GM21515 (cell line): ENCODE results near the gene AOC1.
"Not testable (repeated sequence)": the region's sequence is repeated elsewhere in the genome, so short reads cannot be mapped to it uniquely, and the experiment has no call there.

Experiments
- ATAC-seq: cut with Tn5 transposase; IDR thresholded peaks from one replicate; pipeline ENCODE4 v1.9.1; 2021; ENCODE audit not compliant: unreplicated experiment

Gene AOC1, protein sequence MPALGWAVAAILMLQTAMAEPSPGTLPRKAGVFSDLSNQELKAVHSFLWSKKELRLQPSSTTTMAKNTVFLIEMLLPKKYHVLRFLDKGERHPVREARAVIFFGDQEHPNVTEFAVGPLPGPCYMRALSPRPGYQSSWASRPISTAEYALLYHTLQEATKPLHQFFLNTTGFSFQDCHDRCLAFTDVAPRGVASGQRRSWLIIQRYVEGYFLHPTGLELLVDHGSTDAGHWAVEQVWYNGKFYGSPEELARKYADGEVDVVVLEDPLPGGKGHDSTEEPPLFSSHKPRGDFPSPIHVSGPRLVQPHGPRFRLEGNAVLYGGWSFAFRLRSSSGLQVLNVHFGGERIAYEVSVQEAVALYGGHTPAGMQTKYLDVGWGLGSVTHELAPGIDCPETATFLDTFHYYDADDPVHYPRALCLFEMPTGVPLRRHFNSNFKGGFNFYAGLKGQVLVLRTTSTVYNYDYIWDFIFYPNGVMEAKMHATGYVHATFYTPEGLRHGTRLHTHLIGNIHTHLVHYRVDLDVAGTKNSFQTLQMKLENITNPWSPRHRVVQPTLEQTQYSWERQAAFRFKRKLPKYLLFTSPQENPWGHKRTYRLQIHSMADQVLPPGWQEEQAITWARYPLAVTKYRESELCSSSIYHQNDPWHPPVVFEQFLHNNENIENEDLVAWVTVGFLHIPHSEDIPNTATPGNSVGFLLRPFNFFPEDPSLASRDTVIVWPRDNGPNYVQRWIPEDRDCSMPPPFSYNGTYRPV

DNA sequence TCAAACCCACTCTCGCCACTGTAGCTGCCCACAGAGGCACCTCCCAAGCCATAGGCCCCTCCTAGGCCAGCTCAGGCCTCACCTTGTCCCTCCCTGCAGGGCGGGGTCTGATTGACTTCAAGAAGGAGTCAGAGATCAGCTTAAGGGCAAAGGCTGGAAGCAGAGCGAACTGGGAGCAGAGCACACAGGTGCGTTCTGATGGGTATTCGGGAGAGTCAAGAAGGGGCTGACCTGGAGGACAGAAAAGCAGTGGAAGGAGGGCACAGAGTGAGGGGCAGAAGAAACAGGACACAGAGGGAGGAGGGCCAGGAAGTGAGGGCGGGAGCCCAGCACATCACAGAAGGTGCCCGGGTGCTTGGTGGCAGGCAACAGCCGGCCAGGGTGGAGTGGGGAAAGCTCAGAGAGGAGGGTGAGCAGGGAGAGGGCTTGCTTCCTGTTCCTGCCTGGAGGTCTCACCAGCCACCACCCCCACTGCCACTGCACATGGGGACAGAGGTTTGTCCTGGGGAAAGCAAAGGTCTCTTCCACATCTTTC, at the start of gene AOC1:
TSS of gene AOC1 (plus strand) at position 147 of the 535 bp plus-strand sequence. CDS start 3,954 bp downstream, outside the sequence.
- ATAC-seq = no peak

DNA sequence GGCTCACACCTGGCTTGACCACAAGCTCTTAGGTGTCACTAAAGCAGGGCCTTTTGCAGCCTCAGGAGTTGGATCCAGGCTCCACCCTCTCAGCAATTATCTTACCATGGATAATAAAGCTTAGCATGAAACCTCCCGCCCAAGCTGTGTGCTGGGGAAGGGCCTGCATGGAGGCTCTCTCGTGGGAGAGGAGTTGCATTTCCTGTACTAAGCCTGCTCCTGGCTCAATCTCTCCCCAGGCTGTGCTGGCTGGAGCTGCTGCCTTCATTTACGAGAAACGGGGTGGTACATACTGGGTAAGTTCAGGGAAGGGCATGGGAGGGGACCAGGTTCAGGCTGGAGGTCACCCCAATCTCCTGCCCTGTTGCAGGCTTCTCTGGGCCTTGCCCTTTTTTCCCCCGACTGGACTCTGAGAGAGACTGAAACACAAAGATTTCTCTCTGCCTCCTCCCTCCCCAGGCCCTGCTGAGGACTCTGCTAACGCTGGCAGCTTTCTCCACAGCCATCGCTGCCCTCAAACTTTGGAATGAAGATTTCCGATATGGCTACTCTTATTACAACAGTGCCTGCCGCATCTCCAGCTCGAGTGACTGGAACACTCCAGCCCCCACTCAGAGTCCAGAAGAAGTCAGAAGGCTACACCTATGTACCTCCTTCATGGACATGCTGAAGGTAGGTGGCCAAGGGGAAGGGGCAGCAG, 49.0 kb upstream of the AOC1 start:
- no peak for ATAC-seq

DNA sequence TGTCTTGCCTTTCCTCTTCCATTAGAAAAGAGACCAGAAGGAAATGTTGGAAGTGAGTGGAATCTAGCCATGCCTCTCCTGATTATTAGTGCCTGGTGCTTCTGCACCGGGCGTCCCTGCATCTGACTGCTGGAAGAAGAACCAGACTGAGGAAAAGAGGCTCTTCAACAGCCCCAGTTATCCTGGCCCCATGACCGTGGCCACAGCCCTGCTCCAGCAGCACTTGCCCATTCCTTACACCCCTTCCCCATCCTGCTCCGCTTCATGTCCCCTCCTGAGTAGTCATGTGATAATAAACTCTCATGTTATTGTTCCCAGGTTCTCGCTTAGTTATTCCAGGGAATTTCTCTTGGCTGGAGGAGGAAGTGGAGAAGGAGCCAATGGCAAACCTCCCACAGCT, 47.5 kb upstream of the AOC1 start:
- ATAC-seq = no peak

DNA sequence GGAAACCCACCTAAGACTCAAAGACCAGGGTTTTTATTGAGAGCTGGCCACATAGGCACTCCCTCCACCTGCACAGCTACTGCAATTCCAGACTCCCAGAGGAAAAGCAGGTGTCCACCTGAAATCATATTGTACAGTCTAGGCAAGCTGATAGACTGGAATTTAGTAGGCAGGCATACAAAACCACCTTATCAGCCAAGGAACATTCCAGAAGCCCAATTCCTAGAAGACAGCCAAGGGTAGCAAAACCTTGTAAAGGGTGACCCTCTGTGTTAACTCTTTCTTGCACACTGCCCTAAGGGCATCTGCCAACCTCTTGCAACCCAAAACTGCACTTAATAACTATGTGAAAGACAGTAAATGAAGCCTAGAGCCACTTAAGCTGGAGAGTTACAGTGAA, 46.5 kb upstream of the AOC1 start:
- ATAC-seq = no peak

DNA sequence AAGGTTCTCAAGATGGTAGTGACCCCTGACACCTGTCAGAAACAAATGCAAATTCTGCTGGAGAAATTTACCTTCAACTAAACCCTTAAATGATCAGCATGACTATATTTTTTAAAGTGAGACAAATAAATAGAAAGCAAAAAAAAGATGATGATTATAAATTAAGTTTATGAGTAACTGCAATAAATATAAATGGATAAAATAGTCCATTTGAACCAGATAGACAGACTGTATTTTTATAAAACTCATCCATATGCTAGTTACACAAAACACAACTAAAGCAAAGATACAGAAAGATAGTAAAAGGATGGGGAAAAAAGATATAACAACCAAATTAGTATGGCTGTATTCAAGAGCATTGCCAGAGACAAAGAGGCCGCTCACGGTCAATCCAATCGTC, 45.9 kb upstream of the AOC1 start:
- ATAC-seq = no peak

DNA sequence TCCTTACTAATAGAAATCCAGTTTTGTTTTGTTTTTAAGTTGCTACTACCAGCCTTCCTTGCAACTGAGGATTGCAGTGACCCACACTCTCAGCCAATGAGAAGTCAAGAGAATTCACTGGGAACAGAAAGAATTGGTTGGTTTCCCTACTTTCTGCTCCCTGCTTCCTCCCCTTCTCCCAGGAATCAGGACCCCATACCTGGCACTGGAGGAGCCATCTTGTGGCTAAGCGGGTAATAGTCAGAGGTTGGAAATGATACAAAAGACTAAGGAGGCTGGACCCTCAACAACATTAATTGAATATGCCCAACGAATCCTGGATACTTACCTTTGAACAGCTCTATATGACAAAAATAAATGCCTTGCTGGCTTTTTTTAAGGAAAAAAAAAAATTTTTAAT, 45.5 kb upstream of the AOC1 start:
- ATAC-seq = no peak

DNA sequence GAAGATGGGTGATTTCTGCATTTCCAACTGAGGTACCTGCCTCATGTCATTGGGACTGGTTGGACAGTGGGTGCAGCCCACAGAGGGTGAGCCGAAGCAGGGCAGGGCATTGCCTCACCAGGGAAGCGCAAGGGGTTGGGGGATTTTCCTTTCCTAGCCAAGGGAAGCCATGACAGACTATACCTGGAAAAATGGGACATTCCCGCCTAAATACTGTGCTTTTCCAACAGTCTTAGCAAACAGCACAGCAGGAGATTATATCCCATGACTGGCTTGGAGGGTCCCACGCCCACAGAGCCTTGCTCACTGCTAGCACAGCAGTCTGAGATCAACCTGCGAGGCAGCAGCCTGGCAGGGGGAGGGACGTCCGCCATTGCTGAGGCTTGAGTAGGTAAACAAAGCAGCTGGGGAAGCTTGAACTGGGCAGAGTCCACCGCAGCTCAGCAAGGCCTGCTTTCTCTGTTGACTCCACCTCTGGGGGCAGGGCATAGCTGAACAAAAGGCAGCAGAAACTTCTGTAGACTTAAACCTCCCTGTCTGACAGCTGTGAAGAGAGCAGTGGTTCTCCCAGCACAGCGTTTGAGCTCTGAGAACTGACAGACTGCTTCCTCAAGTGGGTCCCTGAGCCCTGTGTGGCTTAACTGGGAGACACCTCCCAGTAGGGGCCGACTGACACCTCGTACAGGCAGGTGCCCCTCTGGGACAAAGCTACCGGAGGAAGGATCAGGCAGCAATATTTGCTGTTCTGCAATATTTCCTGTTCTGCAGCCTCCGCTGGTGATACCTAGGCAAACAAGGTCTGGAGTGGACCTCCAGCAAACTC, 44.5 kb upstream of the AOC1 start:
- not testable (repeated sequence) for ATAC-seq

DNA sequence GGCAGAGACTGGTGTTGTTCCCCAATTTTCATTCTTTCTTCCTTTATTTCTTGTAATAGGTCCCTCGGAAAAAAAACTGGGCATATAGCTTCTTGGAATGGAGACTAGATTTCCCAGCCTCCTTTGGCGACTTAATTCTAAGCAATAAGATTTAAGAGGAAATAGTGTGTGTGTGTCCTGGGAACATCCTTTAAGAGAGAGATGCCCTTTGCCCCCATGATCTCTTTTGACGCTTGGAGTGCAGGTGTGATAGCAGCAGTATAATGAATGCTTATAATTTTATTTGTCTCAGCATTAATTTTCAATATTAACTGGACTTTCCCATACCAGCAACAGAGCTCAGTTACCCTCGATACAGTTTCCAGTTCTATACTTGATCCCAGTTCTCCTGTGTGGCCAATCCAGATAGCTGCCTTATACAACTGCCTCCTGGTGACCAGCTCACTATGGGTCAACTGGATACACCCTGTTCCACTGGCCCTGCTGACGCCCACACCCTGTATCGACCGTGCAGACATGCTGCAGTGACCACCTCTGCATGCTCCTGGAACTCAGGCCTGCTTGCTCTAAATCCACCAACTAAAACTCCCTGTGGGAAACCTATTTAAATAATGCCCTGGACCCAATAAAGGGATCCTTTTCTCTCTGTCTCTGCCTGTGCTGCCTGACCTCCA, 37.9 kb upstream of the AOC1 start:
- ATAC-seq = no peak

DNA sequence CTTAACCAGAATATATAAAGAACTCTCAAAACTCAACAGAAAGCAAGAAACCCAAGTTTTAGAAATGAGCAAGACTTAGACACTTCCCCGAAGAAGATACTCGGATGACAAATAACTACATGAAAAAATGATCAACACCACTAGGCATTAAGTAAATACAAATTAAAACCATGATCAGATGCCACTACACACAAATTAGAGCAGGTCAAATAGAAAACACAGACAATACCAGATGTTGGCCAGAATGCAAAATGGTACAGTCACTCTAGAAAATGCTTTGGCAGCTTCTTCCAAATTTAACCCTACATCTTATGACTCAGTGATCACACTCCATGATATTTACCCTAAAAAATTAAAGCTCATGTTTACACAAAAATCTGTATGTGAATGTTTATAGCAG, 33.3 kb upstream of the AOC1 start:
- ATAC-seq = no peak

DNA sequence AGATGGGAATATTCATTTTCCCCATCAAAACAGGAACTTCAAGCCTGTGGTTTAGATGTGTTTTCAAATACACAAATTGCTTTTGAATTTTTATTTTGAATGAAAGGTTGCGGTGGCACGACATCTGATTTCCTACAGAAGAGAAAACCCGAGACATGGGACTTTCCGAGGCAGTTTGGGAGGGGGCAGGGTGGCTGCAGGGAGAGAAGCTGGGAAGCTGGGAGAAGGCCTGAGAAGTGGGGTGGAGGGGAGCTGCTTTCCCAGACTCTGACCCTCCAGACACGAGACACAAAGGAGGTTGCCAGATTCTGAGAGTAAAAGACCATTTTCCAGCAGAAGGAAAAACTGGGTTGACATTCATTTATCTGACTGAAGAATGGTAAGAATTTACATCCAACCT, 32.2 kb upstream of the AOC1 start:
- ATAC-seq = no peak

DNA sequence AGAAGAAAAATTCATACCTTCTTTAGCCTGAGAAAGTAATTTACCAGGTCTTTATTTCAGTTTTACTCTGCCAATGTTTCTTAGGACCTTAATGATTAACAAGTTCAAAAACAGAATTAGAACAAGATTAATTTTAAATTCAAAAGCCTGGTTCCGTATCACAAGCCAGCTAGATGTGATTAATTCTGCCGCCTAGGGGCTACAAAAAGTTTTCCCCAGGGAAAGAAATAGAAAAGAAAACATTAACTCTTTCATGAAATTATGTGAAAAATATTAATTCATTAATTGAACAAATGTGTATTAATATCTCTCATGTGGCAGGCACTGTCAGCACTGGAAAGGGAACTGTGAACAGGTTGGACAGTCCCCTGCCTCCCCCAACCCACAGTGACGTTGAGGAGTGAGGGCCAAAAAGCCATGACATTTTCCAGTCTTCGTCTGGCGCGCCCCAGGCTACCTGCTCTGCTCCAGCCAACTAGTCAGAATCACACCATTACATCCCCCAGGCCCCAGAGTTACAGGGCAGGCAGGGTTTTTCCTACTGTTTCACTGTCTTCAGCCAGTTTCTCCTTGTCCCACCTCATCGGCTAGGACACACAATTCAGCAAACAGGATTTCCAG, 31.6 kb upstream of the AOC1 start:
- no peak for ATAC-seq

DNA sequence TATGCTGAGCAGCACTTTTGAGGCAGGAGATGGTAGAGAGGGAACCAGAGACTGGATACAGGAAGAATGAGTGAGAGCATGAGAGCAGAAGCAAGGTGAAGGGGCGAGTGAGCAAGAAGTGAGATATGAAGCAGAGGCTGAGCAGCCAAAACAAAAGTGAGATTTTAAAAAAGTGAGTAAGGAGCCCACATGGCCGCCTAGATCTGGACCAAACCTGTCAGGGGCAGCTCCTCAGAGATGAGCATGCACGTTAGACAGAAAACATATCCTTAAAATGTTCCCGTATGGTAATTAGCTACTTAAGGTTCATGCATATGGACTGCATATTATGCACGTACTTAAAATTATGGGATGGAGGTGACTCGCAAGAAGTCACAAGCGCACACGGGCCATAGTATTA, 29.3 kb upstream of the AOC1 start:
- ATAC-seq = no peak

DNA sequence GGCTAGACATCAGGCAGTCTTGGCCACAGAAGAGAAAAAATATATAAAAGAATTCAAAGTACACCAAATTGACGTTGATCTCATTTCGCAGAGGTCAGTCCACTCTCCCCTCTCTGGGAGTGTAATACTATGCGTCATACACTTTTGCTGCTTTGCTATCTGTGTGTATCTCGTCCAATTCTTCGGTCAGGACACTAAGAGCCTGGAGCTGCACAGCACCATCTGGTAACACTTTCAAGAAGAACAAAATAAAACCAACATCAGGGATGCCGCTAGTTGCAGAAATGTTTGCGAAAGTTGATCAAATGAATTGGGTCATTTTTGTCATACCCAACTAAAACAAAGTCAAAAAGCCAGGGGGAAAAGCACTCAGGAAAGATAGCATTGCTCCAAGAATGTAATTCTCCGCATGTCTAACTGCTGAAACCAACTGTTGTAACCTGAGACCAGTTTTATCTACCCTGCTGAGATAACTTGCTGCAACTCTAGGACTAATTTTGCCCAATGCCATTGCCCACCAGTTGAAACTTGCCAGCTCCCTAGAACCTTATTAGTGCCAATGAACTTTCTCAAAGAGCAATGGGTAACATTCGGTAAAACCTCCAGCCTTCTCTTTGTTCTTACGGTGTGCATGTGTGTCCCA, 28.7 kb upstream of the AOC1 start:
- no peak for ATAC-seq

DNA sequence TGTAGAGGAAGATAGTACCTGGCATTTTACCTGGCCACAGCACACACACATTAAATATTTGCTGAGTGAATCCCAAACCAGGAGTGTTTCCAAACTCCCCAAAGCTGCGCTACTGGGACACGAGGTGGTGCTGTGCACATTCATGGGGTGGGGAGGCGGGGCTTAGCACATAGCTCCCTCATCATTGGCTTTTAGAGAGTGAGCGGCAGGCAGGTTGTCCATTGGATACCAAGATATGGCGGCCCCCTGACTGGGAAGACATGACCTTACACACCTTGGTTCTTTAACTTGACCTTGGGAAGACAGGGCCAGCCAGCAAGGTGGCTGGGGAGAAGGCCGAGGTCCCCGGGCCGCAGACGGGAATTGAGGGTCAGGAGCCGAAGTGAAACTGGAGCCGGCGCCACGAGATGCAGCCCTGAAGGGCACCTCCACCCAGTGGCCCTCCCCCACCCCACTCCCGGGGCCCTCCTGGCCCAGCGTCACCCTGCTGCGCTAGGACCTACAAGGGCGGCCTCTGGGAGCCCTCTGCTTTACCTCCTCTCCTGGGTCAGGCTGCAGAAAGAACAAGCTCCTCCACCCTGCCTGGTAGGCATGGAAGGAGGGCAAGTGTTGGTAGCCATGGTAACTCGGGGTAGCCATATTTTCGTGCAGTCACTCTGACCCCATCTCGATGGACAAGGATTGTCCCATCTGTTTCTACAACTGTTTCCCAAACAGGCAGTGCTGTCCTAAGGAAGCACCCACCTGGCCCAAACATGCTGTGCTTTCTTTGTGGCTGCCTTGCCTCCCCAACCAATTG, 27.7 kb upstream of the AOC1 start:
- ATAC-seq = no peak

DNA sequence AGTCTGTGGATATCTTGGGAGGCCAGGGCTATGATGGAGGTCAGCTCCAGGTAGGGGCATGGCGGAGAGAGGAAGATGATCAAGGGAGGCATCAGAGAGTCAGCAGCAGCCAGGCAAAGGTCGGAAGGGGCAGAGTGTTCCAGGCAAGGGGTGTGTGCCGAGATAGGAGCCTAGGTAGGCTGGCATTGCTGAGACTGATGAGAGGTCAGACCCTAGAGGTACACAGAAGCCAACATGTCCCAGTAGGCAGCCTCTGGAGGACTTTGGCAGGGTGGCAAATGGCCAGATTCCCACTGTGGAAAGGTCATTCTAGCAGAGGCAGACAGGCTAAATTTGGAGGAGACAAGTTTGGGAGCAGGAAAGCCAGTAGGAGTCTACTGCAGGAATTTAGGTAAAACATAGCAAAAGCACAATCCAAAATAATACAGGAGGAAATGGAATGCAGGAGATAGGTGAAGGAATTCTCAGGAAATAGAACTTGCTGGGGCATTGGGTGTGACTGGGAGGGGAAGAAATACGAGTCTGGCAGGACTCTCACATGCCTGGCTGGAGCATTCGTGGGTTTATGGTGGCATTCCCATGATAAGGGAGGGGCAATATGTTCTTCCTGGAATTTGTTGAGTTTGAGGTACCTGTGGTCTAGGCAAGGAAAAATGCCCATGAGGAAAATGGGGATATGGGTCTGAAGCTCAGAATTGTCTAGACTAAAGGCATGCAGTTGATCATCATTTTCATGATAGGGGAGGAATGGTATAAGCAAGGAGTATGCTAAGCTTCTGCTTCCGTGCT, 26.1 kb upstream of the AOC1 start:
- no peak for ATAC-seq

DNA sequence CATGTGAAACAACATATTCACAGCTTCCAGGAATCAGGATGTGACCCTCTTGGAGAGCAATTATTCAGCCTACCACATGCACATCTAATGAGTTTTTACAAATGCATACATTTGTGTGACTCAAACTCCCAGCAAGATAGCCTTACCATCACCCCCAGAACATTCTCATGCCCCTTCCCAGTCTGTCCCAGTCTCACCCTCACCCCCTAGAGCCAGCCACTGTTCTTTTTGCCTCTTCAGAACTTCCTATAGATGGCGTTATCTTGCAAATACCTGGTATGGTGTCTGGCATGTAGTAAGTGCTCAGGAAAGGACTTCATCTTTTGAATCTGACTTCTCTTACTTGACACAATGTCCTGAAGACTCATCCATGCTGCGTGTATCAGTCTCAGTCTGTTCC, 23.9 kb upstream of the AOC1 start:
- no peak for ATAC-seq

DNA sequence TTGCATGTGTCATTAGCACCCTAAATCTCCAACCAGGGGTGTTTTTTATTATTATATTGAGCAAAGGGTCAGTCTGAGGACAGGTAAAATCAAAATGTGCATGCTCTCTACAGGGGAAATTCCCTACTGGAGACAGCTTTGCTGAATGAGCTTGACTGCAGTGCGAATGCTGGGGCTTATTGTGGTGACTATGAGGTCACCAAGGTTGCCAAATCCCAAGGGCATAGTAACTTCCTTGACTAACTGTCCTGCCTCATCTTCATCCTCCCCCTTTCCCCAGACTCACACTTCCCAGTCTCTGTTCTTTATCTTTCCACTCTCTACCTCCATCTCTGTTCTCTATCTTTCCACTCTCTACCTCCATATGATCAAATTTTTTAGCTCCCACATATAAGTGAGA, 22.9 kb upstream of the AOC1 start:
- ATAC-seq = no peak

DNA sequence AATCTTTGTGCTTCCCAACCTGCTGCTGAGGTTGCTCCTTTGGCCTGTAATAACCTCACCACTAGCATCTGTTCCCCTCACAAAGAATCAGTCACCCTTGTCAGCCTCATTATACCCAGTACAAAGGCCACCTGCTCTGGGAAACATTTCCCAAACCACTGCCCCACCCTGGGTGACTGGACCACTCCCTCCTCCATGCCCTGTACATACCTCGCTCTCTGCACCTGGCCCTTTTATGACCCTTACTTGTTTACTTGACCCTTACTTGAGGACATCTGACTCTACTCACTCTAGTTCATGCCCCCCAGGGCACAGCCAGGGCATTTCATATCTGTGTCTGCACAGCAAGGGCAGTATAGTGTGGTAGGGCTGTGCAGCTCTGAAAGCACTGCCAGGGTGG, 21.4 kb upstream of the AOC1 start:
- no peak for ATAC-seq
